GM21528 (cell line): ENCODE results near the gene USP3.
"Not testable (repeated sequence)": the region's sequence is repeated elsewhere in the genome, so short reads cannot be mapped to it uniquely, and the experiment has no call there.

Experiments used
- ATAC-seq: cut with Tn5 transposase; IDR thresholded peaks from one replicate; pipeline ENCODE4 v1.9.1; 2021; ENCODE audit warnings: mild to moderate bottlenecking, moderate library complexity; ENCODE audit not compliant: unreplicated experiment, low FRiP score

Gene USP3

GRCh38 chr15:63603516-63603915 lies 99.1 kb downstream of the USP3 start:
- no peak for ATAC-seq

GRCh38 chr15:63604281-63604680 lies 99.9 kb downstream of the USP3 start:
- ATAC-seq: no peak

- ATAC-seq: no peak
Measured at GRCh38 chr15:63605036-63605435, 100.6 kb downstream of the USP3 start.

- ATAC-seq: no peak
Measured at GRCh38 chr15:63605816-63606215, 101.4 kb downstream of the USP3 start.

- no peak for ATAC-seq
Measured at GRCh38 chr15:63606308-63606707, 101.9 kb downstream of the USP3 start.

GRCh38 chr15:63608989-63609388 lies 104.6 kb downstream of the USP3 start:
- no peak for ATAC-seq

GRCh38 chr15:63609448-63609847 lies 105.1 kb downstream of the USP3 start:
- no peak for ATAC-seq

GRCh38 chr15:63610209-63610841 lies 105.9 kb downstream of the USP3 start:
- ATAC-seq: no peak

GRCh38 chr15:63611177-63611576 lies 106.8 kb downstream of the USP3 start:
- no peak for ATAC-seq

- ATAC-seq: no peak
Measured at GRCh38 chr15:63612300-63612699, 107.9 kb downstream of the USP3 start.

GRCh38 chr15:63615935-63616334 lies 111.5 kb downstream of the USP3 start:
- no peak for ATAC-seq

- ATAC-seq: not testable (repeated sequence)
Measured at GRCh38 chr15:63617147-63617546, 112.8 kb downstream of the USP3 start.

GRCh38 chr15:63617627-63618026 lies 113.2 kb downstream of the USP3 start:
- ATAC-seq: not testable (repeated sequence)

- not testable (repeated sequence) for ATAC-seq
Measured at GRCh38 chr15:63620760-63621159, 116.4 kb downstream of the USP3 start.

GRCh38 chr15:63623232-63623969 lies 119.0 kb downstream of the USP3 start:
- ATAC-seq: no peak

- ATAC-seq: no peak
Measured at GRCh38 chr15:63626955-63627354, 122.6 kb downstream of the USP3 start.

- ATAC-seq: no peak
Measured at GRCh38 chr15:63628123-63628822, 123.9 kb downstream of the USP3 start.

GRCh38 chr15:63630036-63630751 lies 125.8 kb downstream of the USP3 start:
- no peak for ATAC-seq

- no peak for ATAC-seq
Measured at GRCh38 chr15:63633312-63633711, 128.9 kb downstream of the USP3 start.

GRCh38 chr15:63634154-63634553 lies 129.8 kb downstream of the USP3 start:
- ATAC-seq: no peak

GRCh38 chr15:63636518-63637061 lies 132.2 kb downstream of the USP3 start:
- no peak for ATAC-seq
